ENCODE results near the gene OCA2.
"Not testable (repeated sequence)": the region's sequence is repeated elsewhere in the genome, so short reads cannot be mapped to it uniquely, and the experiment has no call there.

Gene OCA2

DNA sequence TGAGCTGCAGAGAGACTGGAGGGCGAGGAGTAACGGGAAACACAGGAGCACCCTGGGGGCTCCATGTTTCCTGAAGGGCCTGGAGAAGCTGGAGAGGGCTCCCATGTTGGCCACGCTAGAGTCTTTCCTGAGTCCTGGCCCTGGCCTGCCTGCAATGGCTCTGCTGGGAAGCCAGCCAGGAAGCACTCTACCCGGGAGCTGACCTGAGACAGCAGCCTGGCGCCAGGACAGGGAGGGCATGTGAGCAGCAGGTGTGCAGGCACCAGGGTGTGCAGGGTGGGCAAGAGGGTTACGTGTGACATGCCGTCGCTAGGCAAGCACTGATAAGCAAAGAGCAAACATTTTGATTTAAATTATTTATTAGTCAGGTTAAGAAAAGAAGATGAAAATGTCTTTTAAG lies 301.4 kb downstream of the OCA2 start:
- DNase-seq = no peak

DNA sequence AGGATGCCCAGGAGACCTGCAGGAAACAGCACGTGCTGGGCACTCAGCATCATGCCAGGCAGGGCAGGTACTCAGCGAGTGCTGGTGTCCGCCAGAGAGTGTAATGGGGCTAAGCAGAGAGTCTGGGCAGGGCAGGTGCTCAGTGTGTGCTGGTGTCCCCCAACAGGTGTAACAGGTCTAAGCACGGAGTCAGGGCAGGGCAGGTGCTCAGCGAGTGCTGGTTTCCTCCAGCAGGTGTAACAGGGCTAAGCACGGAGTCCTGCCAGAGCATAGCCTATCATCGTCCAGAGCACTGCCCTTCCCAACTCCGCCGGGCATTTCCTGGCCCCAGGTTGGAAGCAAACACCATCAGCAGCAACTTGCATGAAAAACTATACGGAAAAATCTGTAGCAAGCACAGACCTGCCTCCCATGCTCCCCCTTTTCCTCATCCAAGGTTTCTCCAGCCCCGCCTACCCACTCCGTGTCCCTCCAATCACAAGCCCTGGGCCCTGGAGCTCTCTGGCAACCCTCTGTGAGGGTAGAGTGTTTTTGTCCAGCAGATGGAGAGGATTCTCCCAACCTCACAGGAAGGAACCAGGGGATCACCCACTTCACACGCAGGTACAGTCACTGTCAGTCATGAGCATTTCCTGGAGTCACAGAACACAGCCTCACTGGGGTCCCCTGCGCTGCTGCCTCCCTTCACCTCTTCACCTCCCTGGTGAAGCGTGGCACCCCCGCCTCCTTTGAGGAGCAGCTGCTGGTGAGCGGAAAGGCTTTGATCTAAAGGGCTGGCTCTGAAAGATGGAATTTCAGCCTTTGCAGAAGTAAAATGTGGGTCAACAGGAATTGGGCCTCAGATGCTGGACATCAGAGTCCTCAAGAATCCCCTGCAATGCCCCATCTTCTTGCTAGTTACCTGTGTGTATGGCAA lies 302.5 kb downstream of the OCA2 start:
- DNase-seq = no peak

DNA sequence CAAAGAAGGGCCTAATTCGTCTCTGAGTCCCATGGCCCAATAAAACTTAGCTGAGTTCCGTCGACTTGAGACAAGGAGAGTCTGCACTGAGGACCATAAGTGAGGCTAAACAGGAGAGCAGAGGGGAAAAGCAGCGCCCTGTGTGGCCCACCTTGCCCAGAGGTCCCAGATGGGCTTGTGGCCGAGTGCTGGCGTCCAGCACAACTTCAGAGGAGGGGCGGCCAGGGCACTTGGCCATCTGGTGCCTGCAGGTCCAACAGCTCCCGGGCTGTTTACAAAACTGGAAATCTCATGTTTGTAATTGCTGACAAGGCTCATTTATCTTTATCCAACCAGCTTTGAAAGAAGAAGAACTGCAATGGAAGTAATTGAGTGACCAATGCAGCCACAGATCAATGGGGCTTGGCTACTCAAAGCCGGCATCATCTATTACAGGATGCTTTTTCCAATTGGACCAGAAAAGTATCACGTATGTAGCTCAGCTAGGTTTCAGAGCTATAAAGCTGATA lies 306.3 kb downstream of the OCA2 start:
- DNase-seq = no peak

DNA sequence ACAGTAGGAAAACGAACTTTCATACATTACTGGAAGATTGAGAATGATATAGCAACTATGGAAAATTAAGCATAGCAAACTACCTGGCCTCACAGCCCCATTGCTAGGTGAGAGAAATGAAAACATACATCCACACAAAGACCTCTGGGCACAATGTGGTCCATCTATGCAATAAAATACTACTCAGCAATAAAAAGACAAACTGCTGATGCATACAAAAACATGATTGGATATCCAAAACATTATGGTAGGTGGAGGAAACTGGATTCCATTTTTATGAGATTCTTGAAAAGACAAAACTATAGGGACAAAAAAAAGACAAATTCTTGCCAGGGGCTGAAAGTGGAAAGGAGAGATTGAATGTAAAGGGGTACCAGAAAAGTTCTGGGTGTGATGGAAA lies 308.8 kb downstream of the OCA2 start:
- no peak for DNase-seq

DNA sequence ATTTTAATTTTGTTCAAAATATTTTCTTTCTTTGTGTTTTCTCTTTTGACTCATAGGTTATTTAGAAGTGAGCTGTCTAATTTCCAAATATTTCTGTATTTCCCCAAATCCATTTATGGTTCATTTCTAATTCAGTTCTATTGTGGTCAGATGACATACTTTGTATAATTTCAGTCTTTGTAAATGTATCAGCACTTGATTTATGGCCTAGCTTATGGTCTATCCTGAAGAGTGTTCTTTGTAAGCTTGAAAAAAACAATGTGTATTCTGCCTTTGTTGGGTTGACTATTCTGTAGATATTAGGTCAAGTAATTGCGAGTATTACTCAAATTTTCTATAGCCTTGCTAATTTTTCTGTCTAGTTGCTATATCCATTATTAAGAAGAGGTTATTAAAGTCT lies 311.2 kb downstream of the OCA2 start:
- no peak for DNase-seq

DNA sequence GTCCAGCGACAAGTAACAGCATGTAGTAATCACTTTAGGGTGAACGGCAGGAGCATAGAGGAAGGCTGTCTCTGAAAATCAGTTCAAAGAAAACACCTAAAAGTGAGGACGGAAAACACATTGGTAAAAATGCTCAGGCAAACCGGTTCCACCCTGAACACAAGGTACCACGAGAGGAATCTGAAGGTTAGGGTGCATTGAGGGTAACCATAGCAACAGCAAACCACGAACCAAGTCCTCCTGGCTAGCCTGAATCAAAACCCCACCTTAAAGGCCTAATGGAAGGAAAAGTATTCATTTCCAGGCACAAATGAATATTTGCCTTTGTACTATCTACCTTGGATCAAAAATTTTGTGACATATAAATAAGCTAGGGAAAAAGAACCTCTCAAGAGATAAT lies 315.0 kb downstream of the OCA2 start:
- no peak for DNase-seq

DNA sequence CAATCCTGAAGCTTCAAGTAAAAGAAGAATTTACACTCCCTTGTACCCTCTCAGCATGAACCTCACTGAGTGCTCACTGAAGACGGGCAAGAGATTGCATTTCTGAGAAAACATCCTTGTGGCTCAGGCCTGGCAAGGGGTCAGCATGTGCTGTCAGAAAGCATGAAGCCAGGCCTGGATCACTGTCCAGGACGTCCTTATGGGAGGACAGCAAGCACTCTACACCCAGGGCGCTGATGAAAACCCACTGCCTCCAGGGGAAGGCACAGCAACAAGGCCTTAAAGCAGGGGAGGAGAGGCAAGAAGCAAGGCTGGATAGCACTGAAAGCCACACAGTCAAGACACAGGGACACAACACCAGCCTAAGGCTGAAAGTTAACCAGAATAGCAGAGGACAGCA lies 315.4 kb downstream of the OCA2 start:
- DNase-seq = no peak

DNA sequence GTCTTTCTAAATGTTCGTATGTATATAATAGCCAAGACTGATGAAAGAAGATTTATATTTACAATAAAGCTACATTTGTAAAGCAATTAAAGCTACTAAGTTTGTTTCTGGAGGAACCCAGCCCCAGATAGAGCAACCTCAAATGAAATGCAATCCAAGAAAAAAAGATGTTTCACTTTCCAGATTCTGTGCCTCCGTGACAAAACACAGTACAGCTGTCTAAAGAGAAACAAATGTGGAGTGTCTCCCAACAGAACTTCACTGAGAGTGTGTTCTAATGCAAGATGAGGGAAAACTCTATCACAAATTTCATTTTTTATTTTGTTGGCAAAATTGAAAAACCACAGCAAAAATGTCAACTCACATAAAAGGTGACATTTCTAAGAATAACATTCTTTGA lies 317.0 kb downstream of the OCA2 start:
- no peak for DNase-seq

DNA sequence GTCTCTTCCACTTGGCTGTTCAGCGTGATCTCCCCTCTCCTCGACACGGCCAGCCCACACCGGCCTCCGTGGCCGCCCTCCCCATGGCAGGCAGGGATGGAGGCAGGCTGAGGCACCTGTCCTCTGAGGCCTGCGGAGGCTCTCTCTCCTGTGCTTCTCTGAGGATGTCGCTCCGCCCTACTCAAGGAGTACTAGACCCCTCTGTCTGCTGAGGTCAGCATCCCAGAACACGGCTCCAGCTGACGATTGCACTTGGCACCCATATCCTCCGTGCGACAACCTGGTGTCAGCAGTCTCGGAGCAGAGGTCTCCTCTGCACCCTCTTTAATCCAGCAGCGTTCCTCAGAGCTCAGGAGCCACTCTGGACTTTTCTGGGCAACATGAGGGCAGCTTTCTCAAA lies 322.6 kb downstream of the OCA2 start:
- no peak for DNase-seq

DNA sequence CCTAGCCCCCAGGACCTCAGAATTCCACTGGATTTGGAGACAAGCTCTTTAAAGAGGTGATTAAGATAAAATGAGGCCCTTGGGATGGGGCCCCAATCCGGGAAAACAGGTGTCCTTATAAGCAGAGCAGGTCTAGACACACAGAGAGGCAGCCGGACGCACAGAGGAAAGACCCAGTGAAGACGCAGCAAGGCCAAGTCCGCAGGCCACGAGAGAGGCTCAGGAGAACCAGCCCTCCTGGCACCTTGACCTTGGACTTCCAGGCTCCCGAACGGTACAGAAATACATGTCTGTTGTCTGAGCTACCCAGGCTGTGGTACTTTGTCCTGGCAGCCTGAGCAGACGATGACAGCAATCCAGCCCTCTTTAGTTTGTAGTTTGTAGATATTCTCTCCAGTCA lies 324.5 kb downstream of the OCA2 start:
- DNase-seq = no peak

DNA sequence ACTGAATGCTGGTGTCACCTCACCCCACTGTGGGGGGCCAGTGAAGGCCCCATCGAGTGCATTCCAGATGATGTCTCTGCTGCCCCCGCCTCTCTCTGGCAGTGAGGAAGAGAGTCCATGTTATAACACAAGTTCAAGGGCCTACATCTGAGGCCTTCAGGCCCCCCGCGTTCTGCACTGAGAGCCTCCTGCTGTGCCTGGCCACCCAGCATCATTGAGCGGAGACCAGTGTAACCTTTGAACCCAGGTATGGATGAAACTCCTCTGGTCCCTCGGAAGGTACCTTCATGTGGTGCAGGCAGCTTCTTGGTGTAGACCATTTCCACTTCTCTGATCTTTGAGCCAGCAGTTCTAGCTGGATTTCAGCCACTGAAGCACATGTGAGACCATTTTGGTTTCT lies 324.9 kb downstream of the OCA2 start:
- DNase-seq = no peak

DNA sequence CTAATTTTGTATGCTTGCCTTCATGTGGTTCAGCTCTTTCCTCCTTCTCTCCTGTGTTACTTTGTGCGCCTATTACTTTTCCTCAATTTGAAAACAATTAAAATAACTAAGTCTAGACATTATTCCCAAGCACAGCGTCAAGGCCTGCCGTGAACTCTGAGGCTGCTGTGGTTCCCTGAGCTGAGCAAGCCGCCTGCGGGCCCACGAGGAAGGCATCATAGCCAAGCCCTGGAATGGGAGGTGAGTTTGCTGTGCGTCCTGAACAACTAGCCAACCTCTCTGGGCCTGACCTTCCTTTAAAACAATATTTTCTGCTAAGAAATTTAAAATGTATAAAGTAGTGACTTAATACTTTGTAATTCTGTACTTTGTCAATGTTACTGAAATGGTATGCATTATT lies 327.2 kb downstream of the OCA2 start:
- DNase-seq = no peak

DNA sequence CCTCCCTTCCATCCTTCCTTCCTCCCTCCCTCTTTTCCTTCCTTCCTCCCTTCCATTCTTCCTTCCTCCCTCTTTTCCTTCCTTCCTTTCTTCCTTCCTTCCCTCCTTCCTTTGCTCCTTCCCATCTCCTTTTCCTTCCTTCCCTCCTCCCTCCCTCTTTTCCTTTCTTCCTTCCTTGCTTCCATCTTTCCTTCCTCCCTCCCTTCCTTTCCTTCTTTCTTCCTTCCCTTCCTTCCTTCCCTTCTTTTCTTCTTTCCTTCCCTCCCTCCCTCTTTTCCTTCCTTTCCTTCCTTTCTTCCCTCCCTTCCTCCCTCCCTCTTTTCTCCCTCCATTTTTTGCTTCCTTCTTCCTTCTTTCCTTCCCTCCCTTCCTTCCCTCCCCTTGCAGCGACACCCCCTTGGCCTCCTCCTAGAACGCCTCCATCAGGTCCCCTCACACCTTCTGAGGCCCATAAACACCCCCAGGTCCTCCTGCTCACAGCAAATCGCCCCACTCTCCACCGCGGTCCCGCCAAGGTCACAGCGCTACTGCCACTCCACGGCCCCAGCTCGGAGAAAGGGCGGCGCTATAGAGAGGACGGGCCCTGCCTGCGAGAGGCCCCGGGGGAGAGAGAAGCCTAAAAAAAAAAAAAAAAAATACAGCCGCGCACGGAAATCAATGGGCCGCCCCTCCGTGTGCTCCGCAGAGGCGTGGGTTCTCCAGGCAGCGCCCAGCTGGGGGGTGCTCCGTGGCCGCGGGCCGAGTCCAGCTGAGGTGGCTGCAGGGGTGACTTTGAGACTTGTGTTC lies 328.2 kb downstream of the OCA2 start:
- DNase-seq = no peak

DNA sequence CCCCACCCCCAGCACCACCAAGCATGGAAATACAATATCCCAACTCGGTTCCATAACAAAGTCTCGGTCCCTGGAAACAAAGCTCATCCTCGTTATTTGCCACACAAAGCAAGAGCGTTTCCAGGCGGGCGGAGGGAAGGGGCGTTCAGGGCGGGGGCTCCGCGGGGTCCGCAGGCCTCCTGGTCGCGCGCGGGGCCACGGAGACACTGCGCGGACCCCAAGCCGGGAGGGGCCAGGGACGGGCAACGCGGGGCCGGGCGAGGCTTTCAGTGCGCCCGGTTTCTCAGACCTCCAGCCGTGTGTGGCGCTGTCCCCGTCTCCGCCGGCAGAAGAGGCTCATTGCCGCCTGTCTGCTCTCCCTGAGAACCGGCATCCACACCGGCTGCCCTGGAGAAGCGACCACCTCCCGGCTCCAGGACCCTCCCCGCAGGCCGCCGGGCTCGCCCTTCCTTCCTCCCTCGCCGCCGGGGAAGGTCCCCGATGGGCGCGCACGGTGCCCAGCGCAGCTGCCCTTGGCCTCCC lies 329.0 kb downstream of the OCA2 start:
- DNase-seq = no peak

DNA sequence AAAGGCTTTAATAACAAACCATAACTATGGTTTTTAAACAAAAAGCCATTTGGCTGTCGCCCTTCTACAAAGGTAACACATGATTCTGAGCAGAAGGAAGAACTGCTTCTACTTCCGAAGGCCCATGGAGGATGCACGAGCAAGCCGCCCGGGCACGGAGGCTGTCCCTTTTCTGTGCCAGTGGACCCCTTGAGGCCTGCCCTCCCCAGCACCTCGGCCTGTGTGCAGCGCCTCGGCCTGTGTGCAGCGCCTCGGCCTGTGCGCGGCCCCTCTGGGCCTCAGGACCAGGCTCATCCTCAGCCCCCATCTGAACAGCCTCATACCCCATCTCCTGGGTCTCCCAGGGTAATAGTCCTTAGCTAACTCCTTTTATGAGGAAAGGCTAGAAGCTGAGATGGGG lies 329.5 kb downstream of the OCA2 start:
- no peak for DNase-seq

DNA sequence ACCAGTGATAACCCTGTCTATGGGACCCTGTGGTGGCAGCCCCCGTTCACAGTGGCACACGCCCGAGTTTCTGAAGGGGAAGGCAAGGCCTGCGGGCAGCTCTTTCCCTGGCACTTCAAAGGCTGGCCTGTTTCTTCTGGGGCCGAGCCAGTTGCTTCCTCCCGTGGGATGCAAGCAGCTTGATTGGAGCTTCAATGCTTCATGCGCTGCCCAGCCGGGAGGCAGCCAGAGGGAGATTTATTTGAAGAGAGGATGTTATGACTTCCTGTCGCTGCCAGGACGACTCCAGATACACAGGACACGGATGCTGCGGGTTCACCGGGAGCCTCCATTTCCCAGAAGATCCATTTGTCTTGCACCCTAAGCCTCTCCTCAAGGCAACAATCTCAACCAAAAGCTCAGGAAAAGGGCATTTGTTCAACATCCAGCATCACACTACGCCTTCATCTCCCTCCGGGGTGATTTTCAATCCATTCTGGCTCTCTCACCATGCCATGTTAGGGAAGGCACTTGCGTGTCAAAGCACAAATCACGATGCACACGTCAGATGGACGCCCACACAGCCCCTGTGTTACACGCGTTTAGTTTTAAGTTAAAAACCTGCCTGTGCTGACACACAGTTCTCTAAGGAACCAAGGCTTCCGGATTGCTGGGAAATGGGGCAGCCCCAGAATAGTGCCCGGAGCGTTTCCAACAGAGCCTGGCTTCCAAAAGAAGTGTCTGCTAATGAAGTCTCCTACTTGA lies 330.2 kb downstream of the OCA2 start:
- no peak for DNase-seq

DNA sequence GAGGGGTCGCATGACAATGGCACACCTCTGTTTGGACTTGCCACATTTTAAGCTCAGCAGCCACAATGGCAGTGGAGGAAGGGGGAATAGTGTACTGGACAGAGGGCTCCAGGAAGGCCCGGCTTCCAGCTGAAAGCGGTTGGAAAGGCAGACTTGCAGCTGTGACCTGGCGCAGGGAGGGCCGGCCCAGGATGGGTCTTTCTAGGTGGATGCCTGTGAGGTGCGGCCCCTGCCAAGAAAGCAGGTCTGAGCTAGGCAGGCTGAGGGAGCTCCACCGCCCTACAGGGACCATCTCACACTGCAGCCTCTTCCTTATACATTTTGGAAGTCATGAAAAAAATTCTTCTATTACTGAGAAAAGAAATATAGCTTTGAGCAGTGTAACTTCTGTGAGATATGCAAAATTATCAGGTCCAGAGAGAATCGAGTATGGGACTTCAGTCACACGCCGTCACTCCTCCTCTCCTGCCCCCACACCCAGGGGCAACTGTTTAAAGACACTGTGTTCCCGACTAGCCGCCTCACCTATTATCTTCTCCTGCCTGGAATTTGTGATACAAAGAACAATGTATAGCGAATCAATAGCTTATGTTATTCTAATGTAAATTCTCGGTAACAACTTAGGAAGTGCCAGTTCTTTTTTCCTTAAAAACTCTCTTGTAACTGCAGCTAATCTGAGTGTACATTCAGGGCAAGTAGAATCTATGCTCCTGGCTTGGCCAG lies 331.0 kb downstream of the OCA2 start:
- DNase-seq = no peak

DNA sequence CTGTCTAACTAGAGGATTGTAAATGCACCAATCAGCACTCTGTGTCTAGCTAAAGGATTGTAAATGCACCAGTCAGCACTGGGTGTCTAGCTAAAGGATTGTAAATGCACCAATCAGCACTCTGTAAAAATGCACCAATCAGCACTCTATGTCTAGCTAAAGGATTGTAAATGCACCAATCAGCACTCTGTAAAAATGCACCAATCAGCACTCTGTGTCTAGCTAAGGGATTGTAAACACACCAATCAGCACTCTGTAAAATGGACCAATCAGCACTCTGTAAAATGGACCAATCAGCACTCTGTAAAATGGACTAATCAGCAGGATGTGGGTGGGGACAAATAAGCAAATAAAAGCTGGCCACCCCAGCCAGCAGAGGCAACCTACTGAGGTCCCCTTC lies 331.7 kb downstream of the OCA2 start:
- DNase-seq = not testable (repeated sequence)

DNA sequence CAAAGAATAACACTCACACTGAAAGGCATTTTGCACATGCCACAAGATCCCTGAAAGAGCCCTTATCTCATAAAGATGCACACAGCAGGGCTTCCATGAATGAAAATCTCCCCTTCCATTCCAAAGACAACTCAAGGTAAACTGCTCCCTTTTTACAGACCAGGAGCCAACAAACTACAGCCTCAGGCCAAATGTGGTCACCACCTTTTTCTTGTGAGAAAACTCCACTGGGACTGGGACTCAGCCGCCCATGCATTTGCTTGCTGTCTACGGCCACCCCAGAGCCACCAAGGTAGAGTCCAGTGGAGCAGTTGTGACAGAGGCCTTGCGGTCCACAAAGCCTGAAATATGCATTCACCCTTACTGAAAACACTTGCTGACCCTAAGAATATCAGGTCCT lies 334.8 kb downstream of the OCA2 start:
- DNase-seq = no peak

DNA sequence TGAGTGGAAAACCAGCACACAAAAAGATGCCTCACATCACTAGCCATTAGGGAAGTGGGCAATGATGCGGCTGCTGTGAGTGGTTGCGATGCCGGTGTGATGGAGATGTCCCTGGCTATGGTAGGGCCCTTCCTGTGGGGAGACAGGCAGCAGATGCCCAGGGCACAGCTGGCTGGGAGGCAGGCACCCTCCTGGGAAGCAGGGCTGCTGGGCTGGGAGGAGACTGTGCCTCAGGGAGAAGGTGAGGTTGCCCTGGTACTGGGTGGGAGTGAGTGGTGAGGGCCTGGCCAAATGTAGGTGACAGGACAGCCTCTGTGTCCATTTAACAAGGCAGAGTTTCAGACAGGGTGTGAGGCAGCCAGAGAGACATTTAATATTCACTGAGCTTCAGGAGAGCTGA lies 335.6 kb downstream of the OCA2 start:
- DNase-seq = no peak

DNA sequence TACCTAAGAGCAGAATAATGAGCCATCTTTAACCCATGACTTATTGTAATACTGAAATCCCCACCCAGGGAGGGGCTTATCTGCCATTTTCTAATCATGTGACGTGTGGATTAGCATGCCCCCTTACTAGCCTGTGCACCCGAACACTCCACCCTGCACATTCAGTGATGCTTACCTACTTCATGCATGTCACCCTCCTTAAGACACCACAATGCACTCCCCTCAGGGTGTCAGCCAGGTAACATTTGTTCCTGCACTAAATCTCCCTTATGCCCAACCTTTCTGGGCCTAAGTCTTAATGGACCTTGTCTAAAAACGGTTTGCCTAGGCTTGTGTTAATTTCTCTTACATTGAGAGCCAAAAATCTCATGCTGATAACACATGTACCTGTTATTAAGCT lies 336.6 kb downstream of the OCA2 start:
- DNase-seq = no peak

DNA sequence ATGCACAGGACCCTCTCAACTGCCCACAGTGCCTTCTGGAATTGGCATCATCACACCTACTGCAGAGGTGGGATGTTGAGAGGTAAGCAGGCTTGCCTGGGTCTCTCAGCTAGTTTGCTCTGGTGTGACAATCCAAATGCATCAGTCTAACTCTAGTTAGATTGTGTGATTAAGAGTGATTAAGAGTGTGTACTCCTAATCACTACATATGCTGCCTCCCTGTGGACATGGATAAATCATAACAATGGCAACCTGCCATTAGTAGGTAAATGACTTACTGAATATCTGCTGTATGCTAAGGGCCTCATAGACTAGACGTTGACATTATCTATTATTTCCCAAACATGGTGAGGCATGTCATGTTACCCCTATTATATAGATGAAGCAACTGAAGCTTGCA lies 342.1 kb downstream of the OCA2 start:
- no peak for DNase-seq
